GM10847 (cell line): ENCODE measurements around the gene BANF1.

Experiments used
- POLR2A ChIP-seq: IDR thresholded peaks from 2 replicates; pipeline ENCODE4 v1.6.1; 2011; ENCODE audit not compliant: insufficient read length; ENCODE audit errors: extremely low read depth

BANF1 gene, protein sequence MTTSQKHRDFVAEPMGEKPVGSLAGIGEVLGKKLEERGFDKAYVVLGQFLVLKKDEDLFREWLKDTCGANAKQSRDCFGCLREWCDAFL

DNA sequence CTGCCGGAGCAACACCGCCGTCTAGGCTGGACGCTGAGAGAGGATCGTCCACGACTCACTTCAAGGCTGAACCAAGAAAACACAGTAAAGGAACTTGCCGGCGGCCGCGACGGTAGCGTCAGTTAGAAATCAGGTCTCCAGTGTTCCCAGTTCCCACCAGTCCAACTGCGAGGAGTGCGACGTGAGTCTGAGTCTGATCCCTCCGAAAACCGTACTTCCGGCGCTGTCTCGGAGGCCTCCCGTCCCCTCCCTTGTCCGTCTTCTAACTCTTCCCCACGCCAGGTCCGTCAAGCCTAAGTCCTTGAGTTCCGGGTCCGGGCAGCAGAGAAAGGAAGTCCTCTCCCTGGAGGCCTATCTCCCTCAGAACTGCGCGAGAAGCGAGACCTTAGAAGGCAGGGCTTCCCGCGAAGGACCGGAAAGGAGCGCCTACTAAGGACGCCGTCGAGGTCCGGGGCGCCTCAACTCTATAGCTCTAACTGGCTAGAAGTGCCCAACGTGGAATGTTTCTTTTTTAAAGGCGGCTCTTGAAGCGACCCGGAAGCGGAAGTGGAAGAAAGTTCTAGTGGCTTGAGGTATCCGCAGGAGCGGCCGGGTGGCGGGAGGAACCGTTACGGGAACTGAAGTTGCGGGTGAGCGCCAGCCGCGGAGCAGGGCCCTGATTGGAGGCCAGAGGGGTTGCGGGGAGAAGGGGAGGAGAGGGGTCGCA lies at the start of gene BANF1, which contains the start of gene EIF1AD:
Gene BANF1, plus strand, starts transcription at position 562 of the 706 bp plus-strand sequence. CDS start 748 bp downstream, outside the sequence.
Gene EIF1AD, minus strand, starts transcription at position 216 of the 706 bp plus-strand sequence. CDS start 1,768 bp downstream, outside the sequence.
- TF ChIP-seq POLR2A = peak; percentile 75

DNA sequence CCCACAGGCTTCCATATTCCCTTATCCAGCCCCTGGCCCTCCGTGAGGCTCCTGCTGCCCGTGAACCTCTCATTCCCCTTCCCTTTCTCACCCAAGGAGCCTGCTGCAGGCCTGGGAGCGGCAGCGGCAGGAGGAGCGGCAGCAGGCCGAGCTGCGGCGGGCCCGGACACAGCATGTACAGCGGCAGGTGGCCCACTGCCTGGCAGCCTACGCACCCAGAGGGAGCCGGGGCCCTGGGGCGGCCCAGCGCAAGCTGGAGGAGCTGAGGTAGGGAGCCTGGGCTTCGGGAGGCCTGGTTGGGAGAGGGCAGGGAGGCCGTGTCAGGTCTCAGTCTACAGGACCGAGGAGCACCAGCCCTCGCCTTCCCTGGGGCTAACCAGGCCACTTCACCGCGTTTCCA lies 48.8 kb upstream of the BANF1 start:
- no peak for TF ChIP-seq POLR2A

DNA sequence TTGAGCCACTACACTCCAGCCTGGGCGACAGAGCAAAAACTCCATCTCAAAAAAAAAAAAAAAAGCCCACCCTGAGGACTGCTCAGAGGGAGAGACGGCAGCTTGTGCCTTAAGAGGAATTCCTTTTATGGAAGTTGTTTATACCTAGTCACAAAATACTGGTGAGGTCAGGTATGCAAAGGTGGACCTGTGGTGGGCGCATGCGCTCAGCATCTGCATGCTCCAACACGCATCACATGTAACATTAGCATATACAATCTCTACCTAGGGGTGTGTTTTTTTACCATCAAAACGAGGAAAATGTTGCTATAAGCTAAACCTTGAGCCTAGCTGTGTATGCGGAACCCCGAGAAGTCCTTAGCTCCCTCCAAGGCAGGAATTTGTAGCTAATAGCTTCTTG lies 47.5 kb upstream of the BANF1 start:
- TF ChIP-seq POLR2A = no peak

DNA sequence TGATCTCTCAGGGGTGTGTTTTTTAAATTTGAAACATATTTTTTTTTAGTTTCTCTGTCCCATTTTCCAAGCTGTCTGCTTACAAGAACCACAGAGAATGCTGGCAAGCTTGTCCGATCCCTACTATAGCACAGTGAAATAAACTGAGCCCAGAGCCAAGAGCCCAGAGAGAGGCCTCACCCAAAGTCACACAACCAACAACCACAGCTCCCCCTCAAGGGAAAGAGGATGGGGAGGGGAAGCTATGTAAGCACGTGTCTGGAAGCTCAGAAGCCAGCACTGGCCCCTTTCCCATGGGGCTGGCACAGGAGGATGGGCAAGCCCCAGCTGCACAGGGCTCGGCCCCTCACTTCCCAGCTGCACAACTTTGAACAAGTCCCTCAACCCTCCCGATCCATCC lies 44.0 kb upstream of the BANF1 start:
- TF ChIP-seq POLR2A = no peak

DNA sequence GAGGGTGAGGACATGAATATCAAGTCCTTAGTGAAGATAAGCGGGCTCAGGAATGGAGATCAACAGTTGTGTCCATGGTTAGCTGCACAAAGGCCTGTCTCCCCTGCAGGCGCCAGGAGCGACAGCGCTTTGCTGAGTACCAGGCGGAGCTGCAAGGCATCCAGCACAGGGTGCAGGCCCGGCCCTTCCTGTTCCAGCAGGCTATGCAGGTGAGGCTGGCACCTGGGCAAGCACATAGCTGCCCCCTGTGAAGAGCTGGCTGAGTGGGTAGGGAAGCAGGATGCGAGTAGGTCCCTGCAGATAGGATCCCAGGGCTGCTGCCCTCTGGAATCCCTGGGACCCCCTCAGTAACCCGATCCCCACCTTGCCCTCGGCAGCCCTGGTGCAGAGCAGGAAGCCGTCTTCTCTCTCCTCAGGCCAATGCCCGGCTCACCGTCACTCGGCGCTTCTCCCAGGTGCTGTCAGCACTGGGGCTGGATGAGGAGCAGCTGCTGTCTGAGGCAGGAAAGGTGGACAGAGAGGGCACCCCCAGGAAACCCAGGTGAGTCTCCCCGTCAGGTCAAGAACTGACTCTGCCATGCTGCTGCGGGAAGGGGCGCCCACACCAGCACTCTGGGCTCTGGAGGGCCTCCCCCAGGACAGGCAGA lies 43.4 kb upstream of the BANF1 start:
- TF ChIP-seq POLR2A = no peak

DNA sequence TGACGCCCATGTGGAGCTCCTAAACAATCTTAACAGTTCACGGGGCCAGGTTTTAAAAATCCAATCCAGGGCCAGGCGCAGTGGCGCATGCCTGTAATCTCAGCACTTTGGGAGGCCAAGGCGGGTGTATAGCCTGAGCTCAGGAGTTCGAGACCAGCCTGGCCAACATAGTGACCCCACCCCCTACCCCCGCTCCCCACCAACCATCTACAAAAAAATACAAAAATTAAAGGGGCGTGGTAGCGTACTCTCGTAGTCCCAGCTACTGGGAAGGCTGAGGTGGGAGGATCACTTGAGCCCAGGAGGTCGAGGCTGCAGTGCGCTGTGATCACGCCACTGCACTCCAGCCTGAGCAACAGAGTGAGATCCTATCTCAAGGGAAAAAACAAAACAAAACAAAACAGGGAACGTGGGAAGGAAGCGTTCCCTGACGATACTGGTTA lies 41.5 kb upstream of the BANF1 start:
- TF ChIP-seq POLR2A = no peak

DNA sequence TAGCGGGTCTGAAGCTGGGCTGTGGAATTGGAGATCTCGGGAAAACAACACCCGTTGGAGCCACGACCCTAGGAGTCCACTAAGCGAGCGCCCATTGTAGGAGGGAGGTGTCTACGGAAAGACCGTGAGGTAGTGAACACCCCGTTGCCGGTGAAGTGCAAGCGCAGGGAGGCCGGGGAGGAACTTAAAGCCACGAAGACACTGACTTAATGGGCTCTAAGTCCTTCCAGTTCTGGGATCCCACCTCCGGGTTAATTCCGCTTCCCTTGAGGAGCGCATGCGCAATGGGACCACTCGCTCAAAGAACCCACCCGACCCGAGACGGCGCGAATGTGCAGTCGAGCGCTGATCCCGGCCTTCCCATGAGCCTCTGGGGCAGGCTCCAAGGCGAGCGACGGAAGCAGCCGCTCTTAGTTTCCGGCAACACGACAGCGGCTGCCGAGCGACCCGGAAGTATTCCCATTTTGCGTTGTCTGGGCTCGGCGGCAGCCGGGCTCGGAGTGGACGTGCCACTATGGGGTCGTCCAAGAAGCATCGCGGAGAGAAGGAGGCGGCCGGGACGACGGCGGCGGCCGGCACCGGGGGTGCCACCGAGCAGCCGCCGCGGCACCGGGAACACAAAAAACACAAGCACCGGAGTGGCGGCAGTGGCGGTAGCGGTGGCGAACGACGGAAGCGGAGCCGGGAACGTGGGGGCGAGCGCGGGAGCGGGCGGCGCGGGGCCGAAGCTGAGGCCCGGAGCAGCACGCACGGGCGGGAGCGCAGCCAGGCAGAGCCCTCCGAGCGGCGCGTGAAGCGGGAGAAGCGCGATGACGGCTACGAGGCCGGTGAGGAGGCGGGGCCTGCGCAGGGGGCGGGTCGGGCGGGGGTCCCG lies 40.8 kb upstream of the BANF1 start, which contains the start of gene SART1:
Gene SART1, plus strand, starts transcription at position 468 of the 874 bp plus-strand sequence. Its CDS starts 47 bp downstream, at position 515.
- peak; percentile 88 for TF ChIP-seq POLR2A

DNA sequence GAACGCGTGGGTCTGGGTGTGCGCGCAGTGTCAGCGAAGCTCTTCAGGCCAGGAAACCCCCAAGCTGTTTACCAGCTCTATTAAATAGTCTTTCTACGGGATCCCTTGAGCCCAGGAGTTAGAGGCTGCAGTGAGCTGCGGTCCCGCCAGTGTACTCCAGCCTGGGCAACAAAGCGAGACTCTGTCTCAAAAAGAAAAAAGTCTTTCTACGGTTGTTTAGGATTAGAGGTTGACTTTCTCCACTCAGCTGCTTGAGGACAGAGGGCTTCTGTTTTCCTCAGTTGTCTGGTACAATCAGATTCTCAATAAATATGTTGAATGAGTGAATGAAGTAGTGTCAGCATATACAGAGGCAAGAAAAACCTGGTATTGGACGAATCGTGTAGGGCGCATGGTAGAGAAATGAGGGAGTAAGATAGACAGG lies 40.1 kb upstream of the BANF1 start:
- no peak for TF ChIP-seq POLR2A

DNA sequence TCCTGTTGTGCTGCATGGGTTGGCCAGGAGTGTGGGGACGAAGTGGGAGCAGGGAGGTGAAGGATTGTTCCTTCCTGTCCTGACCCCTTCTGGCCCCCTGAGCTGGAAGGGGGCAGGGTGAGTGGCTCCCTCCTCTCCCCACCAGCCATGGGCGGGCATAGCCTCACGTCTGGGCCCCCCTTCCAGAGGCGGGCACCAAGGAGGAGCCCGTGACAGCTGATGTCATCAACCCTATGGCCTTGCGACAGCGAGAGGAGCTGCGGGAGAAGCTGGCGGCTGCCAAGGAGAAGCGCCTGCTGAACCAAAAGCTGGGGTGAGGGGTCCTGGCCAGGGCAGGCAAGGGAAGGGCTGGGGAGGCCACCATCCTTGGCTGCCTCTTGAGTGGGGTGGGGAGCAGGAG lies 37.4 kb upstream of the BANF1 start:
- TF ChIP-seq POLR2A = no peak

DNA sequence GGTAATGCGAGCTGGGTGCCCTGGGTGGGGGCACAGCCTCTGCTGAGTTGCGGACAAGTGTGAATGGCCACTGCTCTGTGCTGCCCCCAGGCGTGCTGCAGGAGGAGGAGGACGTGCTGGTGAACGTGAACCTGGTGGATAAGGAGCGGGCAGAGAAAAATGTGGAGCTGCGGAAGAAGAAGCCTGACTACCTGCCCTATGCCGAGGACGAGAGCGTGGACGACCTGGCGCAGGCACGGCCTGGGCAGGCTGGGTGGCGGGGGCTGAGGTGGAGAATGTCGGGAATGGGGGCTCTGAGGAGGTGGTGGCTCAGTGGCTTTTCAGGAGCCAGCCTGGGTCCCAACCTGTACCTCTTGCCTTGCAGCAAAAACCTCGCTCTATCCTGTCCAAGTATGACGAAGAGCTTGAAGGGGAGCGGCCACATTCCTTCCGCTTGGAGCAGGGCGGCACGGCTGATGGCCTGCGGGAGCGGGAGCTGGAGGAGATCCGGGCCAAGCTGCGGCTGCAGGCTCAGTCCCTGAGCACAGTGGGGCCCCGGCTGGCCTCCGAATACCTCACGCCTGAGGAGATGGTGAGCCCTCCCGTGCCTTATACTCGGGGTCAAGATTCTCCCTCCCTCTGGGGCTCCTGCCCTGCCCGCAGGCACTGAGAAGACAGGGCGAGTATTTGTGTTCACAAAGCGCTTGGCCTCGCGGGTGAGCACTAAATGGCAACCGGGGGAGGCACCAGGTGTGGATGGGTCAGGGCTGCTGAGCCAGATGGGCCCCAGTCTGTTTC lies 36.1 kb upstream of the BANF1 start:
- no peak for TF ChIP-seq POLR2A

DNA sequence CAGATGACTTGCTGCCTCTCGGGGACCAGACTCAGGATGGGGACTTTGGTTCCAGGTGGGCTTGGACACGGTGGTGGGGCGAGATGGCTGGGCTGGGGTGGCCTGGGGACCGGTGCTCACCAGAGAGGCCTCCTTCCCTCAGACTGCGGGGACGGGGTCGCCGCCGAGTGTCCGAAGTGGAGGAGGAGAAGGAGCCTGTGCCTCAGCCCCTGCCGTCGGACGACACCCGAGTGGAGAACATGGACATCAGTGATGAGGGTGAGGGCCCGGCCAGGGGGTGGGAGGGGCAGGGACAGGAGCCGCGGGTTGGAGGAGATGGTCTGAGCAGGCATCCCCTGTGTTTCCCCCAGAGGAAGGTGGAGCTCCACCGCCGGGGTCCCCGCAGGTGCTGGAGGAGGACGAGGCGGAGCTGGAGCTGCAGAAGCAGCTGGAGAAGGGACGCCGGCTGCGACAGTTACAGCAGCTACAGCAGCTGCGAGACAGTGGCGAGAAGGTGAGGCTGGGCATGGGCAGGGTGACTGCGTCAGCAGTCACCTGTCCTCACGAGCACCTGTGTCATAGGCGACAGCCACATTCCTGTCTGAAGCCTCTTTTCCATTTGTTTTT lies 34.9 kb upstream of the BANF1 start:
- TF ChIP-seq POLR2A = no peak

DNA sequence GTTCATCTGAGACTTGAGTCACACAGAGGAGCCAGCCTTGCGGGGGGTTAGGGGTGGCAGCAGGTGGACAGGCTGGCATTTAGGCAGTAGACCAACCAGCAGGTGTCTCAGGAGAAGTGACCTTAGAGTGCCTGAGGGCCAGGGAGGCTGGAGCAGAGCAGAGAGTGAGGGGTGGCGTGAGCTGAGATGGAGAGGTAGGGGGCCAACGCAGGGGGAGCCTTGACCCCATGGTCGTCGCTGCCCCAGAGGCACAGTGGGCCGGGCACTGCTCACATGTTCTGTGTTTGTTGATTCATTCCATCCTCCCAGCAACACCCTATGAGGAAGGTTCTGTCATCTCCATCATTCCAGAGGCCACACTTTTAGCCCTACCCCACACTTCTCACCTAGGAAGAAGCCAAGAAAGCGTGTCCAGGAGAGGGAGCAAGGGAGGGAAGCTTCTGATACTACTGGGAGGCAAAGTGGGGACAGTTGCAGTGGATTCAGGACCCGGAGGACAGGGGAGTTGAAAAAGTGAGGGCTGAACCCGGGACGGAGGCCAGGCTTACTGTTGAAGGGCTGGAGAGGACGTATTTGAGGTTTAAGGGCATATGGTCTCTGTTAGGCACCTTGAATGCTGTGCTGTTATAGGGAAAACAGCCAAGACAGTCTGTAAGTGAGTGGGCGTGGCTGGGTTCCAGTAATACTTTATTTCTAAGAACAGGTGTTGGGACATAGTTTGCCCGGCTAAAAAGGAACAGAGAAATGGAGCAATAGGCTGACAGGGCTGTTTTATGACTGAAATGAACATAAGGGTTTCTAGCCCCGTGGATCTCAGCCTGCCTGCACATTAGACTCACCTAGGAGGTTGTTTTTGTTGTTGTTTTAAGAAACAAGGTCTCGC lies 33.5 kb upstream of the BANF1 start:
- TF ChIP-seq POLR2A = no peak

DNA sequence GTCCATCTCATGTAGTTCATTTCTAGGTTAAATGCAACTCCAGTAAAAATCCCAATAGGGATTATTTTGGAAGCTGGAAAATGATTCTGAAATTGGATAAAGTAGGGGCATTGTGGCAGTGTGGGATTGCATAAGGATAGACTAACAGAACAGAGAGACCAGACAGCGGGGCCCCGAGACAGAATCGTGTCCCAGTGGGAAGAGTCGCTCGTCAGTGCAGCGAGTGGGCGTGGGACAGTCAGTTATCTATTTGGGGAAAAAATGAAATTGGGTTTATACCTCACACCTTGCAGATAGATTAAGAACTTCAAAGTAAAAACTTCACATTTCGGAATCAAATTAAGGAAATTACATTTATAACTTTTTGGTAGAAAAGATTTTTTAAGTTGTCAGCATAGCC lies 30.2 kb upstream of the BANF1 start:
- TF ChIP-seq POLR2A = no peak
